RWPE1 (cell line): Measurements from ENCODE around the gene PPP4C.

Experiments used
- CTCF ChIA-PET: fragments of 350-600 bp; sonication (Branson Sonifier 250); formaldehyde crosslinking; extraction: SDS; loops from one replicate; lab custom pipeline; 2021; lab: Yijun Ruan, JAX
- POLR2A ChIA-PET: fragments of 400-600 bp; formaldehyde crosslinking; extraction: SDS; loops from one replicate; lab custom pipeline; 2020; ENCODE audit warnings: antibody characterized with exemption; ENCODE audit not compliant: low non-redundant PET; lab: Yijun Ruan, JAX
- DNase-seq: peaks from one replicate; pipeline ENCODE4 v3.0.0; 2012; ENCODE audit warnings: low spot score
- H3K27ac ChIP-seq: fragments of 450-650 bp; 2 replicates; pipeline ENCODE4 v1.5.1; 2017
- TF ChIP-seq, protein P1 (sequence below): fragments of 450-650 bp; conservative IDR thresholded peaks from 2 replicates; pipeline ENCODE4 v1.5.1; 2017; ENCODE audit warnings: low read depth, mild to moderate bottlenecking

Gene PPP4C

DNA sequence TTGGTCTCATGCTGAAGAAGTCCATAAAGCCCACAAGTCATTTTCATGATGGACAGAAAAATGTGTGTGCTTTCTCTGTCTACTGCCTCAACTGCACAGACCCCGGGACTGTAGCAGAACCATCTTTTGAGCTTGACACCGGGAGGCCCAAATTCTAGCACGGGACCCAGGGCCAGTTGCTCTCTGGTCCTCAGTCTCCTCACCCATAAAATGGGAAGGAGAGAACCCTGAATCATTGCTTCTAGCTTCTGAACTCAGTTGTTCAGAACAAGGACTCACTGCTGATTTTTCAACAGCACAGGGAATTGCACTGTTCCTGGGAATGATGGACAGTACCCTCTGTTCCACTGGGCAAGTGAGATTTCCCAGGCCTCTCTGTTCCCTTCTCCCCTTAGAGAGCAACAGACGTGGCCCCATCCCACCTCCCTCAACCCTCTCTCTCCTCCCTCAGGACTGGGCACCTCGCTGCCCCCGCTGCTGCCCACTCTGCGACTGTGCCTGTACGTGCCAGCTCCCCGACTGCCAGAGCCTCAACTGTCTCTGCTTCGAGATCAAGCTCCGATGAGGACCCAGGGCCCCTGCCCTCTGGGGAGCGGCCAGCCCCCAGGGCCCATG lies 12.4 kb upstream of the PPP4C start:
- peak overlapping the region; percentile 99 for H3K27ac ChIP-seq
- ChIA-PET CTCF (interaction anchor here (0.6 to 0.7 kb wide), 2 partner anchors 8 to 110 kb away, joined by 3 to 5 read pairs; no protein-coding TSS in a partner anchor), POLR2A (no interaction called here)
- DNase-seq: no peak
- TF ChIP-seq, protein P1, sequence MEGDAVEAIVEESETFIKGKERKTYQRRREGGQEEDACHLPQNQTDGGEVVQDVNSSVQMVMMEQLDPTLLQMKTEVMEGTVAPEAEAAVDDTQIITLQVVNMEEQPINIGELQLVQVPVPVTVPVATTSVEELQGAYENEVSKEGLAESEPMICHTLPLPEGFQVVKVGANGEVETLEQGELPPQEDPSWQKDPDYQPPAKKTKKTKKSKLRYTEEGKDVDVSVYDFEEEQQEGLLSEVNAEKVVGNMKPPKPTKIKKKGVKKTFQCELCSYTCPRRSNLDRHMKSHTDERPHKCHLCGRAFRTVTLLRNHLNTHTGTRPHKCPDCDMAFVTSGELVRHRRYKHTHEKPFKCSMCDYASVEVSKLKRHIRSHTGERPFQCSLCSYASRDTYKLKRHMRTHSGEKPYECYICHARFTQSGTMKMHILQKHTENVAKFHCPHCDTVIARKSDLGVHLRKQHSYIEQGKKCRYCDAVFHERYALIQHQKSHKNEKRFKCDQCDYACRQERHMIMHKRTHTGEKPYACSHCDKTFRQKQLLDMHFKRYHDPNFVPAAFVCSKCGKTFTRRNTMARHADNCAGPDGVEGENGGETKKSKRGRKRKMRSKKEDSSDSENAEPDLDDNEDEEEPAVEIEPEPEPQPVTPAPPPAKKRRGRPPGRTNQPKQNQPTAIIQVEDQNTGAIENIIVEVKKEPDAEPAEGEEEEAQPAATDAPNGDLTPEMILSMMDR: no peak

DNA sequence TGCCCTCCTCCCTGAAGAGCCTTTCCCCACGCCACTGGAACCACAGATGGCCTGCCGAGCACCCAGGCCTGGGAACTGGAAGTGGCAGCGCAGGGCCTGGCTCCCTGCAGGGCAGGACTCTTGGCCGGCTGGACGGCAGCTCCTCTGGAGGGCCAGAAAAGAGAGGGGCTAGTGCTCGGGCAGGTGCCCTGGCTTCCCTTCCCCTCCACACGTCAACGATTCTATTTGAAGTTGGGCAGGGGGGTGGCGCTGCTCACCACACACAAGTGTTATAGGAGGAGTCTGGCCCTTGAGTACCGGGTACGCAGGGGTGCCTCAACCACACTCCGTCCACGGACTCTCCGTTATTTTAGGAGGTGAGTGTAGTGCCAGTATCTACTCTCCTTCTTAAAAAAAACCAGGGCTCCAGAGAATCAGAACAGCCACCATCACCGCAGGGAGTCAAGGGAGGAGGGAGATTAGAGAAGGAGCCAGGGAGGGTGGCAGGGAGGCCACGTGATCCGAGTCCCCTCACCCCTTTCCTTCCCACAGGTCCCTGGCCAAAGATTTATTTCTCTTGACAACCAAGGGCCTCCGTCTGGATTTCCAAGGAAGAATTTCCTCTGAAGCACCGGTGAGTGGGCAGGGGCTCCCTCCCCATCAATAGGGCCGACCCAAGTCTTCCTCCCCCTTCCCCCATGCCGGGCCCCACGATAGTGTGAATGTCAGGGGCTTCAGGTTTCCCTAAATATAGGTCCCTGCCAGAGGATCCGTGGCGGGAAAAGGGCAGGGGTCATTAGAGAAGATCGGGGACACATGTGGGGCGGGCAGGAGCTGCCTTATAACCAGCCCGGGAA lies 11.7 kb upstream of the PPP4C start:
- CTCF ChIA-PET: interaction anchor here (0.6 to 1.4 kb wide), 5 partner anchors 9 to 1861 kb away, joined by 3 to 5 read pairs (median 3); no protein-coding TSS in a partner anchor
- POLR2A ChIA-PET: interaction anchor here (0.9 kb wide), 1 partner anchor 9 kb away, joined by 5 read pairs; no protein-coding TSS in a partner anchor
- TF ChIP-seq, protein P1: peak; percentile 37
- peak overlapping the region; percentile 99 for H3K27ac ChIP-seq
- no peak for DNase-seq

DNA sequence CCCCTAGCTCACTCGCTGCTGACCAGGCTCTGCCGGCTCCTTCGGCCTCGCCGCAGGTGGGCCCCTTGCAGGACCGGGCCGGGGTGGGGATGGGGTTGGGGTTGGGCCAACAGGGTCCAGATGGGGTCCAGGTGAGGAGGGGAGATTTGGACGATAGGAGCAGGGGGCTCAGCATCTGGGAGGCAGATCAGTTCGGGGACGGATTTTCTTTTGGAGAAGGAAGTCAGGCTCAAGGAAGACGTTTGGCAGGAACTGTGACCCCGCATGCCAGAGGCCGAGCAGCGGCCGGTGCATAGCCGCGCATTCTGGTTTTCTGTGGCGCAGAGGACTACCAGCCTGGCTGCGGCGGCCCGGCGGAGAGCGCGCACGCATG lies 11.1 kb upstream of the PPP4C start:
- TF ChIP-seq, protein P1: no peak
- CTCF ChIA-PET: interaction anchor here (0.6 to 1.4 kb wide), 5 partner anchors 9 to 1861 kb away, joined by 3 to 4 read pairs (median 3); no protein-coding TSS in a partner anchor
- H3K27ac ChIP-seq: peak overlapping the region; percentile 99
- POLR2A ChIA-PET: interaction anchor here (0.9 kb wide), 1 partner anchor 10 kb away, joined by 5 read pairs; no protein-coding TSS in a partner anchor
- DNase-seq: no peak

DNA sequence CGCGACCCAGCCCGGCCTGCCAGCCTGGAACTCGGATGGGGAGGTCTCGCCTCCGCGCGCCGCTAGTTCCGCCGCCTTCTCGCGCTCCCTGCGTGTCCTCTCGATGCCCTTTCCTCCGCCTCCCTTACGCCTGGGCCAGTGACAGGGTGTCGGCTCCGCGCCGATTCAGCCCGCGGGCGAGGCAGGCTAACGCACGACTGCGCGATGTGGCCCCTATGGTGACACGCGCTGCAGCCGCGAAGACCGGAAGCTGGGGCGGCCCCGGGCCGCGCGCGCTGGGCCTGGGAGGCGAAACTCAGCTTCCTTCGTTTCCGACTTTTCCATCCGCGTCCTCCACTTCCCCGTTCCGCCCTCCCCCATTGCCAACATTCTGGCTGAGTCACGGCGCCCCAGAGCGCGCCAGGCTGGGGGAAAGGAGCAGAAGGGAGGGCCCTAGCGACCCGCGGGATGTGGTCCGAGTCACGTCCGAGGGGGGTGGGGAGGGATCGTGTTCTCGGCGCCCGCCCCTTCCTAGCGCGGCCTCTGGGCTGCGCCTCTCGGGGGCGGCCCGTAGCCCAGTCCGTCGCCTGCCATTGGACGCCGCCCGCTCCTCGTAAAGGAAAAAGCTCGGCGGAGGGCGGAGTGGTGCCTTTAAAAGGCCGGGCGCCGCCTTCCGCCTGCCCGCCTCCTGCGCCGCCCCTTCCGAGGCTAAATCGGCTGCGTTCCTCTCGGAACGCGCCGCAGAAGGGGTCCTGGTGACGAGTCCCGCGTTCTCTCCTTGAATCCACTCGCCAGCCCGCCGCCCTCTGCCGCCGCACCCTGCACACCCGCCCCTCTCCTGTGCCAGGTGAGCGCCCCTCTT lies 10.5 kb upstream of the PPP4C start, which contains the start of gene ALDOA:
TSS of gene ALDOA (plus strand) at position 659 of the 841 bp plus-strand sequence. CDS start 1,138 bp downstream, outside the sequence.
- peak within 1 kb of the TSS; percentile 99 for H3K27ac ChIP-seq
- CTCF ChIA-PET: interaction anchor here (0.7 to 1.4 kb wide), 4 partner anchors 11 to 1862 kb away, joined by 3 to 4 read pairs (median 3); no protein-coding TSS in a partner anchor
- POLR2A ChIA-PET: interaction anchor here (0.6 to 1.0 kb wide), 7 partner anchors 11 to 248 kb away, joined by 3 to 6 read pairs (median 3); partner anchors contain the start of genes GDPD3, KCTD13 and PPP4C
- TF ChIP-seq, protein P1: no peak
- peak; percentile 93 for DNase-seq

DNA sequence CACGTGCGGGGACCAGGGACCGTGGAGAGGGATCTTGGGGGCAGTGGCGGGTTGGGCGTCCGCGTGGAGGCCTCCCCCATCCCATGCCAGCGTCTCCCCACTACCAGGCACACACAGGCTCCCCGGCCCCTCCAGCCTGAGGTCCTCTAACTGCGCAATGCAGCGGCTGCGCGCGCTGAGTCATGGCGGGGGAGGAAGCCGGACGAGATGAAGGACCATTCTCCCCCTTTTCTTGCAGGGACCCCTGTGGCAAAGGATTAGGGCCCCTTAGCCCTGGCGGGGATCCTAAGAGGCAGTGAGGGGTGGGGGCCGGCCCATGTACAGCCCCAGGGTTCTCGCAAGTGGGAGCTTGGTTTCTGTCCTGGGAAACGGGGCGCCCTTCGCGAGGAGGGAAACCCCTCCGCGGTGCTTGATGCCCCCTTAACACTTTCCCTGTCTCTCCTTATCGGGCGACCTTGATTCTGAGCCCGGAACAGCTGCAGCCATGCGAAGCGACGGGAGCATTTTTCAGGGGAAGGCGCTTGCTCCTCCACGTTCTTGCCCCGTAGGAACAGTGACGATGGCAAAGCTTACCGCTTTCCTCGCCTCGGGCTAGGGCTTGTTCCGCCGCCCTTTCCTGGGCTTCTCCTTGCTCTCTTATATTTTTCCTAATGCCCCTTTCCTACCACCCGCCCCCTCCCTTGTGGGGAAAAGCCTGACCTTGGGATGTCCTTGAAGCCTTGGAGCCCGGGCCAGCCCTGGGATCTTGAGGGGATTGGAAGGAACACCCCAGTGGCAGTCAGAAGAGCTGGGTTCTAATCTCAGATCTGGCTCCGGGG lies 9.6 kb upstream of the PPP4C start:
- peak overlapping the region; percentile 99 for H3K27ac ChIP-seq
- TF ChIP-seq, protein P1: no peak
- ChIA-PET CTCF (interaction anchor here (0.9 to 1.4 kb wide), 3 partner anchors 10 to 26 kb away, joined by 3 to 4 read pairs (median 3); partner anchors contain the start of gene TBX6), POLR2A (interaction anchor here (0.5 to 2.0 kb wide), 8 partner anchors 9 to 257 kb away, joined by 3 to 12 read pairs (median 4); partner anchors contain the start of genes KCTD13, PPP4C and TBX6)
- DNase-seq: peak; percentile 58
